Smooth muscle cell of the coronary artery (primary cell): Measurements from ENCODE around the gene CDKN1B. TPM values are rescaled to one million over a fixed set of nuclear protein-coding genes. Genes with fewer than 3 reads are reported as not detected.

Source experiments
- total RNA-seq: library from RNA; depleted of rRNA; stranded (reverse); fragments of >200 nt; gene quantifications from 2 replicates; pipeline ENCODE4 v1.2.3, GENCODE V29; 2014; ENCODE audit warnings: low replicate concordance

Gene CDKN1B
- total RNA-seq = 16.1 and 39.6 TPM in 2 replicates

GRCh38 chr12:12716793-12717585 is at the start of gene CDKN1B:
CDKN1B (plus strand) TSS chr12:12717368; CDS start chr12:12717840, 472 bp downstream.

Other genes starting within 250 kb of the CDKN1B start
- 6.0 and 6.5 TPM in 2 replicates for gene DUSP16, start 154.5 kb upstream of the CDKN1B start, total RNA-seq
- gene CREBL2, start 105.5 kb upstream of the CDKN1B start, total RNA-seq = 34.8 and 42.1 TPM in 2 replicates
- gene GPR19, start 21.2 kb upstream of the CDKN1B start, total RNA-seq = under 0.01 and 0.08 TPM in 2 replicates
- gene APOLD1, start 68.3 kb downstream of the CDKN1B start, total RNA-seq = 1.3 and 5.9 TPM in 2 replicates
- 38.3 and 55.2 TPM in 2 replicates for gene DDX47, start 96.0 kb downstream of the CDKN1B start, total RNA-seq
- 0.82 and 11.6 TPM in 2 replicates for gene GPRC5A, start 174.2 kb downstream of the CDKN1B start, total RNA-seq
- gene GPRC5D, start 234.8 kb downstream of the CDKN1B start, total RNA-seq = 0.12 TPM in 1 of 2 replicates, not detected in the other